Endodermal cell (in vitro differentiated cells): ENCODE data around the gene HOXD3. TPM values are rescaled to one million over a fixed set of nuclear protein-coding genes. Genes with fewer than 3 reads are reported as not detected.

ENCODE experiments used
- DNase-seq: peaks from one replicate; pipeline ENCODE4 v3.0.0-alpha.2; 2017
- H3K27ac ChIP-seq: 2 replicates; pipeline ENCODE4 v1.5.1; 2013; ENCODE audit warnings: mild to moderate bottlenecking, low read depth, low read length, moderate library complexity
- H3K27me3 ChIP-seq: 2 replicates; pipeline ENCODE4 v1.6.1; 2013; ENCODE audit warnings: mild to moderate bottlenecking, low read length, moderate library complexity; ENCODE audit not compliant: insufficient read depth, control insufficient read depth, poor library complexity, severe bottlenecking
- H3K36me3 ChIP-seq: 2 replicates; pipeline ENCODE4 v1.7.0; 2013; ENCODE audit warnings: mild to moderate bottlenecking, low read length, moderate library complexity; ENCODE audit not compliant: control insufficient read depth, insufficient read depth
- H3K4me1 ChIP-seq: one replicate; pipeline ENCODE4 v1.7.0; 2013; ENCODE audit warnings: low read length; ENCODE audit not compliant: control insufficient read depth, insufficient read depth
- H3K4me3 ChIP-seq: 2 replicates; pipeline ENCODE4 v1.5.1; 2013; ENCODE audit warnings: mild to moderate bottlenecking, low read length, moderate library complexity
- H3K9ac ChIP-seq: 2 replicates; pipeline ENCODE4 v1.6.1; 2013; ENCODE audit warnings: mild to moderate bottlenecking, low read length, moderate library complexity; ENCODE audit not compliant: poor library complexity, severe bottlenecking; ENCODE audit errors: extremely low read depth
- H3K9me3 ChIP-seq: 2 replicates; pipeline ENCODE4 v1.6.1; 2013; ENCODE audit warnings: mild to moderate bottlenecking, low read length, moderate library complexity; ENCODE audit not compliant: control insufficient read depth
- H3K27ac Mint-ChIP-seq: 2 replicates; pipeline ENCODE4 v1.8.0; 2020; ENCODE audit warnings: mixed read lengths
- H3K27me3 Mint-ChIP-seq: 2 replicates; pipeline ENCODE4 v1.8.0; 2021; ENCODE audit warnings: mild to moderate bottlenecking, mixed read lengths; ENCODE audit not compliant: insufficient read depth
- H3K36me3 Mint-ChIP-seq: 2 replicates; pipeline ENCODE4 v1.8.0; 2020; ENCODE audit warnings: low read depth, mixed read lengths
- H3K4me1 Mint-ChIP-seq: 2 replicates; pipeline ENCODE4 v1.8.0; 2020; ENCODE audit warnings: mixed read lengths
- H3K4me3 Mint-ChIP-seq: 2 replicates; pipeline ENCODE4 v1.8.0; 2020; ENCODE audit warnings: mild to moderate bottlenecking, moderate library complexity, mixed read lengths
- H3K9me3 Mint-ChIP-seq: 2 replicates; pipeline ENCODE4 v1.8.0; 2020; ENCODE audit warnings: mild to moderate bottlenecking, mixed read lengths
- CTCF ChIP-seq: fragments of 200-600 bp; sonication (generic); conservative IDR thresholded peaks from 2 replicates; pipeline ENCODE4 v1.5.0; 2021; ENCODE audit warnings: antibody characterized with exemption, mild to moderate bottlenecking
- whole genome bisulfite sequencing, 2 experiments: methylation state at CpG; one replicate each; pipeline versions ENCODE4 v1.1.5 to v1.1.7; 2013; ENCODE audit warnings: missing lambda C conversion rate in 2 of 2, mixed read lengths in 1 of 2; ENCODE audit not compliant: insufficient coverage in 1 of 2, insufficient read length in 1 of 2; 5-methylcytosine and 5-hydroxymethylcytosine counted together
- microRNA-seq: library from miRNA; unstranded; fragments of <30 nt; microRNA quantifications from one replicate; pipeline ENCODE4 v1.2.0, GENCODE V29; 2020; ENCODE audit warnings: borderline microRNAs expressed
- total RNA-seq, 2 donors: library from RNA; stranded (reverse); fragmentation: NEBNext Ultra II Directional in 1 of 2; extraction: Animal tissue kit (Norgen Biotek cat#: 25700) in 1 of 2; gene quantifications; 2 replicates in 1 of 2; 3 replicates in 1 of 2; pipeline ENCODE4 v1.2.1, GENCODE V29; 2021

HOXD3 gene
- total RNA-seq, 2 donors from 2014 or later, result not detected

- Histone ChIP-seq H3K9me3 (no peaks in the 10 kb centered on the region), H3K36me3 (no peaks in the 10 kb centered on the region), H3K27ac (no peak overlapping the region), H3K4me1 (no peaks in the 10 kb centered on the region), H3K9ac (no peak overlapping the region), H3K4me3 (no peak overlapping the region), H3K27me3 (no peaks in the 10 kb centered on the region)
- H3K27me3 Mint-ChIP-seq, result peaks cover 10% of the 10 kb centered on the region
- H3K9me3 Mint-ChIP-seq, result no peaks in the 10 kb centered on the region
- TF ChIP-seq CTCF, result no peak
- H3K36me3 Mint-ChIP-seq, result no peaks in the 10 kb centered on the region
- WGBS, 2 experiments, result 83% methylated on average over 1 of the region's 1 CpG; no CpG with 5 or more reads in 1 of the 2 experiments
- DNase-seq, result no peak
- no peaks in the 10 kb centered on the region for H3K4me1 Mint-ChIP-seq
- H3K4me3 Mint-ChIP-seq, result no peak overlapping the region
- no peak overlapping the region for H3K27ac Mint-ChIP-seq
These were observed 54.0 kb downstream of the HOXD3 start for GRCh38 chr2:176211110-176211509.

DNA sequence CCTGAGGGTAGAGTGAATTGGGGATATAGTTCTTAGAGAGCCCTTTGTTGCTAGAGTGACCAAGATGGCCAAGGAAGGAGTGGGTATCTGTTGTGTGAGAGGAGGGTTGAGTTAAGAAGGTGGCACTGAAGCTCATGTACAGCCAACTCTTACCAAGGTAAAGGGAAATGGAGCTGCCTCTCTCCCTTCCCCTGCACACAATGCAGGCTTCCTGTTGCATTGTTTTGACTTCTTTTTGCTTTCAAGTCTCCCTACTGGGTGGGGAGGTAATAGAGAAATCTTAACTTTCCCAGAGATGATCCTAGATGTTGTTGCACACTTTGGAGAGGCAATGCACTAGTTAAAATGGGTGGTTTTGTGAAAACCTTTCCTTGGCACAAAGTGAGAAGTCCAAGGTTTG lies 55.2 kb downstream of the HOXD3 start:
- no peak overlapping the region for H3K4me3 Mint-ChIP-seq
- Histone ChIP-seq H3K27me3 (no peaks in the 10 kb centered on the region), H3K9me3 (no peaks in the 10 kb centered on the region), H3K4me3 (no peak overlapping the region), H3K9ac (no peak overlapping the region), H3K27ac (no peak overlapping the region), H3K36me3 (no peaks in the 10 kb centered on the region), H3K4me1 (no peaks in the 10 kb centered on the region)
- no peak for TF ChIP-seq CTCF
- no peaks in the 10 kb centered on the region for H3K36me3 Mint-ChIP-seq
- no peak overlapping the region for H3K27ac Mint-ChIP-seq
- DNase-seq, result no peak
- H3K27me3 Mint-ChIP-seq, result peaks cover 8% of the 10 kb centered on the region
- no peaks in the 10 kb centered on the region for H3K4me1 Mint-ChIP-seq
- H3K9me3 Mint-ChIP-seq, result no peaks in the 10 kb centered on the region

GRCh38 chr2:176213406-176213805 lies 56.3 kb downstream of the HOXD3 start:
- no peak overlapping the region for H3K4me3 ChIP-seq
- no peaks in the 10 kb centered on the region for H3K36me3 Mint-ChIP-seq
- H3K4me1 Mint-ChIP-seq, result no peaks in the 10 kb centered on the region
- H3K27ac Mint-ChIP-seq, result no peak overlapping the region
- no peaks in the 10 kb centered on the region for H3K9me3 ChIP-seq
- no peak for DNase-seq
- H3K27ac ChIP-seq, result no peak overlapping the region
- no peak overlapping the region for H3K4me3 Mint-ChIP-seq
- H3K9ac ChIP-seq, result no peak overlapping the region
- no peaks in the 10 kb centered on the region for H3K36me3 ChIP-seq
- peaks cover 8% of the 10 kb centered on the region for H3K27me3 Mint-ChIP-seq
- WGBS, 2 experiments, result 86 to 92% methylated on average over 1 of the region's 1 CpG
- H3K27me3 ChIP-seq, result no peaks in the 10 kb centered on the region
- no peaks in the 10 kb centered on the region for H3K4me1 ChIP-seq
- H3K9me3 Mint-ChIP-seq, result no peaks in the 10 kb centered on the region
- TF ChIP-seq CTCF, result no peak

Small RNA genes lying within 50 kb of the gene (microRNA-seq; reads per million reads assigned to microRNA genes)
- 17.6 reads per million, percentile 54 among the genes with 10 or more reads in this experiment for gene MIR10B

Other genes starting within 250 kb of the HOXD3 start
- gene LNPK, start 155.0 kb upstream of the HOXD3 start, total RNA-seq, result 10 to 100 TPM; 15.0 to 20.2 TPM
- not detected for gene EVX2, start 73.3 kb upstream of the HOXD3 start, total RNA-seq
- gene HOXD13, start 64.6 kb upstream of the HOXD3 start, total RNA-seq, result under 1 TPM; 0.11 to 0.40 TPM
- gene HOXD12, start 57.5 kb upstream of the HOXD3 start, total RNA-seq, result not detected
- gene HOXD11, start 50.0 kb upstream of the HOXD3 start, total RNA-seq, result not detected
- not detected for gene HOXD10, start 40.5 kb upstream of the HOXD3 start, total RNA-seq
- not detected for gene HOXD9, start 34.6 kb upstream of the HOXD3 start, total RNA-seq
- gene HOXD8, start 27.6 kb upstream of the HOXD3 start, total RNA-seq, result not detected
- gene HOXD4, start 5.8 kb upstream of the HOXD3 start, total RNA-seq, result not detected
- gene HOXD1, start 31.4 kb downstream of the HOXD3 start, total RNA-seq, result under 1 TPM; 0.18 TPM
- 10 to 100 TPM; 34.1 to 42.3 TPM for gene MTX2, start 112.1 kb downstream of the HOXD3 start, total RNA-seq